NK-92 treated with Interleukin-12 subunit alpha and Interleukin-12 subunit beta, amount 100 ng/mL, for 24 hours (cell line): ENCODE measurements around the gene NKAIN2.
"Not testable (repeated sequence)": the region's sequence is repeated elsewhere in the genome, so short reads cannot be mapped to it uniquely, and the experiment has no call there.

ENCODE experiments used
- DNase-seq: peaks from one replicate; lab custom pipeline; 2025; lab: John Stamatoyannopoulos, UW

Gene NKAIN2

DNA sequence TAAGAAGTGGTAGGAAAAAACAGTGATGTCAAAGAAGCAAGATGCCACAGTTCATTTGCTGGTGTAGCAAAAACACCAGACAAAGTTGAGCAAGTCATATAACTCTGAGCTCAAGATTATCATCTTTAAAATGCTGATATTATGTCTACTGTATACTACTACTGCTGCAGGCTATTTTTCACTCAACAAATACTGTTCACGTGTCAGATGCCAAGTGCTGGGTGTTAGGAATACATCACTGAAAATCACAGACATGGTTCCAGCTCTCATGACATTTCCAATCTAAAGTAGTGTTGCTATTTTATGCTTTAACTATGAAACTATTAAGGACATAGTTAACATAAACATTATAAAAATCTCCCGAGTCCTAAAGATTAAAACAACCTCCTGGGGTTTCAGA lies 163.0 kb downstream of the NKAIN2 start:
- no peak for DNase-seq

GRCh38 chr6:123967905-123968304 lies 164.2 kb downstream of the NKAIN2 start:
- no peak for DNase-seq

GRCh38 chr6:123972600-123973294 lies 169.1 kb downstream of the NKAIN2 start:
- no peak for DNase-seq

DNA sequence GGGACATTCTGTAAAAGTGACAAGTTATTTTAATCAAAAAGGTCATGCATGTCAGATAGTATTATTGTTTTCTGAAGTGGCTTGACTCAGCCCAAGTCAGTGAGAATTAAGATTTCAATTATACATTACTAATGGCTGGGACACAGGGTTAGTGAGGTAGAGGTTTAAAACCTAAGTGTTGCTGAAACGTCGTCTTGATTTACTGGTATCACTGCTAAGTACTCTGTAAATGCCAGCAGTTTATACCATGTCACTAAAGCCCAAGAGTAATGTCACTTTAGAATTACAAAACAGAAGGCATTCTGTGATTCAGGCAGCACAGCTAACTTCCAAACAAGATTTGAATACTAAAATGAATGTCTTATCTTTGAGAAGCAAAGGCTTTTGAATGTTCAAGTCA lies 176.6 kb downstream of the NKAIN2 start:
- DNase-seq = no peak

GRCh38 chr6:123986938-123987337 lies 183.3 kb downstream of the NKAIN2 start:
- DNase-seq = no peak

DNA sequence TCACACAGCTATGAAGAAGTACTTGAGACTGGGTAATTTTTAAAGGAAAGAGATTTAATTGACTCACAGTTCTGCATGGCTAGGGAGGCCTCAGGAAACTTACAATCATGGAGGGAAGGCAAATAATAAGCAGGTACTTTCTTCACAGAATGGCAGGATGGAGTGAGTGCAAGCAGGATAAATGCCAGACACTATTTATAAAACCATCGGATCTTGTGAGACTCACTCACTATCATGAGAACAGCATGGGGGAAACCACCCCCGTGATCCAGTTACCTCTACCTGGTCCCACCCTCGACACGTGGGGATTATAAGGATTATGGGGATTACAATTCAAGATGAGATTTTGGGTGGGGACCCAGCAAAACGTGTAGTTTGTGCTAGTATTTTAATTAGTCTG lies 186.3 kb downstream of the NKAIN2 start:
- not testable (repeated sequence) for DNase-seq

- no peak for DNase-seq
Measured at GRCh38 chr6:123990376-123990775, 186.7 kb downstream of the NKAIN2 start.

DNA sequence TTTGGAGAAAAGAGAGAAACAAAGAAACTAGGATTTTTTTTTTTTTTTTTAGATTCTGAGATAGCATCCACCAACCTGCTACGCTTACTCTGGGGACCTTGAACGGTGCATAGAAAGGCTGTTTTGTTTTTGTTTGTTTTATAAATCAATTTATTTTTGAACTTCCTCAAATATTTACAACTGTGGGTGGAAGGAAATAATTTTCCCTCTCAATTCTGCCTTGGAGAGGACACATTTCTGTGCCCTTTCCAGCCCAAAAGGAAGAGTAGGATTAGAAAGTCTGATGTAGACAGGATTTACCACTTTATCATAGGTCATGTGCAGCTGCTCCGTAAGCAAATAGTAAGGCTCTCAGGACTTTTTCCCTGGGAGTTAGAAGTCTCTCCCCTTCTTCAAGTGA lies 190.5 kb downstream of the NKAIN2 start:
- no peak for DNase-seq

- no peak for DNase-seq
Measured at GRCh38 chr6:123994891-123995635, 191.4 kb downstream of the NKAIN2 start.

- DNase-seq = no peak
Measured at GRCh38 chr6:123997223-123997622, 193.6 kb downstream of the NKAIN2 start.

GRCh38 chr6:124002377-124003081 lies 198.9 kb downstream of the NKAIN2 start:
- no peak for DNase-seq

GRCh38 chr6:124007266-124007665 lies 203.6 kb downstream of the NKAIN2 start:
- no peak for DNase-seq

DNA sequence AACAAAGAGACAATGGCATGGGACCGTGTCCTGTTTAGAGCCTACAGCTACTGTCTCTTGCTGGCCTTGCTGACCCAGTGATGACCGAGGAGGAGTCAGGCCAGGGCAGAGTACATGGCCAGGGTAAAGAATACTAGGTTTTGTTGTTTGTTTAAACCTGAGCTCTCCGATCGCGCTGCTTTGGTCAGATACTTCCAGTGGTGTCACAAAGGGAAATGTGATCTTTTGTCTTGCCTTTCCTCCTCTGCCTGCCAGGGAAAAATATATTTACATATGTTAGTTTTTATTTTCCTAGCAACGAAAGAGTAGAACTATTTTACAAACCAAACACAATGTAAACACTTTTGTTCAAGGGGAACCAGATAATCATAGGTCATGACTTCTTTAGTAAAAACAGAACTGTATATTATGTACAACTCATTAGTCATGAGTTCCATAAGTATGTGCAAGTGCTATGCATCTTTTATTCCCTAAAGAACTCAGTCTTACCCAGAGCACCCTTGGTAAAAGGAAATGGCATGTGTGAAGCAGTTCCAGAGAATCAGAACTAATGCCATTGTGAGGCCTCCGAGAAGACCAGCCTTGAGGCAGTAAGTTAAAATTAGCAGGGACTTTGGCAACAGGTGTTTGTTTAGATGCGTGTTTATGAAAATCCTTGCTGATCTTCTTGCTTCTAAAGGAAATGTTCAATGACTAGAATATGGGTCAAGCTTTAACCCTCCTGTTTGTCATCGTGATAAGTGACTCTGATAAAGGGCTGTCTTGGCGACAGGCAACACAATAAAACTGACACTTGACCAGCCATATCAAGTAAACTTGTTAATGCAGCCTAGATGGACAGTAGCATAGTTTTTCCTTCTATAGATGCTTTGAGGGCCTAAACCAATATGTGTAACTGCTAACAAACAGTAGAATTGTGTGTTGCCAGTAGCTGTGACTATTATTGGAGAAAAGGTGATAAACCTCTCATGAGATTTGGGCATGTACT lies 204.6 kb downstream of the NKAIN2 start:
- DNase-seq = no peak

- DNase-seq = no peak
Measured at GRCh38 chr6:124008988-124009765, 205.5 kb downstream of the NKAIN2 start.

- no peak for DNase-seq
Measured at GRCh38 chr6:124010574-124010973, 206.9 kb downstream of the NKAIN2 start.

GRCh38 chr6:124011180-124011579 lies 207.5 kb downstream of the NKAIN2 start:
- no peak for DNase-seq

DNA sequence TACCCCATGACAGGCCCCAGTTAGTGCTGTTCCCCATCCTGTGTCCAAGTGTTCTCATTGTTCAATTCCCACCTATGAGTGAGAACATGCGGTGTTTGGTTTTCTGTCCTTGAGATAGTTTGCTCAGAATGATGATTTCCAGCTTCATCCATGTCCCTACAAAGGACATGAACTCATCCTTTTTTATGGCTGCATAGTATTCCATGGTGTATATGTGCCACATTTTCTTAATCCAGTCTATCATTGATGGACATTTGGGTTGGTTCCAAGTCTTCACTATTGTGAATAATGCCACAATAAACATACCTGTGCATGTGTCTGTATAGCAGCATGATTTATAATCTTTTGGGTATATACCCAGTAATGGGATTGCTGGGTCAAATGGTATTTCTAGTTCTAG lies 218.4 kb downstream of the NKAIN2 start:
- not testable (repeated sequence) for DNase-seq

DNA sequence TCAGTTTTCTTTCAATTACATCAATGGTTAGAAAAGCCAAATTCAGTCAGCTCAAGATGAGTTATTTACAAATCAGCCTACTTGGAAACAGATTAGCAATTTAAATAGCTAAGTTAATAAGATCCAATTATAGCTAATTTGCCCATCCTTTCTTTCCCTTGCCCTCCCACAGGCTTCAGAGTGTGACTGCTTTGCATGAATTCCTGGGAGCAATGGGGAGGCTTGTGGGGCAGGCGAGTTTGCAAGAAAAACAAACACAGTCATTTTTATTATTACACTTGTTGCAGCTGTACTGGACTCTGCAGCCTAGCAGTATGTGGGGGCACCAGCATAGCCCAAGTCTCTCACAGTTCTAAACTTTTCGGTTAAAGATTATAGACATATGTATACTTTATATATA lies 219.0 kb downstream of the NKAIN2 start:
- no peak for DNase-seq

DNA sequence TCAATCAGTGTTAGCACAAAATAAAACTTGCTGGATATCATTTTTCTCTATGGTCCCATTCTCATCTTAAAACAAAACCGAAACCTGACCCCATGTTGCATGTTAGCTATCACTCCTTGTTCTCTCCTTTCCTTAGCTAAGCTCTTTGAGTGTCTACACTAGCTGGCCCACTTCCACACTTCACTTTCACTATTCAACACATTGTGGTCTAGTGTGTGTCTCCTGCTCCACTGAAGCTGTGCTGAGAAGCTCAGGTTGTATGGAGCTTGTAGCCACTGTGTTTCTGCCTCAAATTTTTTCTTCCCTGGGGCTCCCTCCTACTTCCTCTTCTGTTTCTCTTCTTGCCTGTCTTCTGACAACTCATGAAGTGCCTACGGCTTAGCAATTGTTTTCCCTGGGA lies 223.0 kb downstream of the NKAIN2 start:
- no peak for DNase-seq

- no peak for DNase-seq
Measured at GRCh38 chr6:124027392-124027791, 223.7 kb downstream of the NKAIN2 start.

- no peak for DNase-seq
Measured at GRCh38 chr6:124028117-124028516, 224.5 kb downstream of the NKAIN2 start.
